ENCODE measurements around the gene GORASP2. TPM values are rescaled to one million over a fixed set of nuclear protein-coding genes. Genes with fewer than 3 reads are reported as not detected.

Gene GORASP2
- total RNA-seq, 1 experiment from 2014 or later = 143 TPM

GRCh38 chr2:170975127-170975942 is 46.3 kb downstream of the GORASP2 start:
- H3K27ac Mint-ChIP-seq (ENCODE audit: unreplicated experiment) = no peak overlapping the region
- DNase-seq = no peak
- H3K4me1 Mint-ChIP-seq (ENCODE audit: low read depth, unreplicated experiment) = peaks cover 7% of the 10 kb centered on the region
- Histone ChIP-seq H3K27me3 (replicated peaks; ENCODE audit: control insufficient read depth, insufficient read depth, low read length) (no peaks in the 10 kb centered on the region), H3K36me3 (ENCODE audit: control insufficient read depth, insufficient read depth, low read length) (no peaks in the 10 kb centered on the region), H3K4me1 (peaks cover 29% of the 10 kb centered on the region), H3K4me3 (ENCODE audit: low read depth, low read length) (no peak overlapping the region), H3K9me3 (no peaks in the 10 kb centered on the region)
- BruUV-seq (replicated peaks) = no TSS peak
- no peak for TF ChIP-seq CTCF (IDR thresholded peaks at IDR 0.05; ENCODE audit: insufficient read depth in 1 of 2, low read depth in 1 of 2, low read length in 1 of 2, severe bottlenecking in 1 of 2, unreplicated experiment in 1 of 2)
- ChIA-PET POLR2A (no interaction called here), CTCF (interaction anchor here (3.8 kb wide), 1 partner anchor 441 kb away, joined by 32 read pairs; no protein-coding TSS in a partner anchor)
- no peaks in the 10 kb centered on the region for H3K27me3 Mint-ChIP-seq (ENCODE audit: insufficient read depth, unreplicated experiment)
- no peak overlapping the region for H3K4me3 Mint-ChIP-seq (ENCODE audit: unreplicated experiment)
- no peaks in the 10 kb centered on the region for H3K9me3 Mint-ChIP-seq (ENCODE audit: unreplicated experiment)
- peaks cover 27% of the 10 kb centered on the region for H3K36me3 Mint-ChIP-seq (ENCODE audit: insufficient read depth, unreplicated experiment)
- intact Hi-C loops (cut with micrococcal nuclease; ENCODE audit: unreplicated experiment) = loop anchor here (10.0 kb wide), 1 partner anchor 269 kb away; no protein-coding TSS in a partner anchor

GRCh38 chr2:170975943-170976270 is 46.9 kb downstream of the GORASP2 start:
- H3K4me1 ChIP-seq = peaks cover 29% of the 10 kb centered on the region
- no peak for DNase-seq
- H3K27me3 Mint-ChIP-seq (ENCODE audit: insufficient read depth, unreplicated experiment) = no peaks in the 10 kb centered on the region
- intact Hi-C loops (cut with micrococcal nuclease; ENCODE audit: unreplicated experiment) = loop anchor here (10.0 kb wide), 1 partner anchor 269 kb away; no protein-coding TSS in a partner anchor
- no peaks in the 10 kb centered on the region for H3K27me3 ChIP-seq (replicated peaks; ENCODE audit: control insufficient read depth, insufficient read depth, low read length)
- POLR2A ChIA-PET = no interaction called here
- H3K36me3 Mint-ChIP-seq (ENCODE audit: insufficient read depth, unreplicated experiment) = peaks cover 27% of the 10 kb centered on the region
- H3K9me3 ChIP-seq = no peaks in the 10 kb centered on the region
- no peaks in the 10 kb centered on the region for H3K36me3 ChIP-seq (ENCODE audit: control insufficient read depth, insufficient read depth, low read length)
- no peak overlapping the region for H3K27ac Mint-ChIP-seq (ENCODE audit: unreplicated experiment)
- H3K9me3 Mint-ChIP-seq (ENCODE audit: unreplicated experiment) = no peaks in the 10 kb centered on the region
- BruUV-seq (replicated peaks) = no TSS peak
- no peak overlapping the region for H3K4me3 ChIP-seq (ENCODE audit: low read depth, low read length)
- CTCF ChIA-PET = no interaction called here
- TF ChIP-seq CTCF (IDR thresholded peaks at IDR 0.05; ENCODE audit: insufficient read depth in 1 of 2, low read depth in 1 of 2, low read length in 1 of 2, severe bottlenecking in 1 of 2, unreplicated experiment in 1 of 2) = no peak
- H3K4me1 Mint-ChIP-seq (ENCODE audit: low read depth, unreplicated experiment) = peaks cover 7% of the 10 kb centered on the region
- no peak overlapping the region for H3K4me3 Mint-ChIP-seq (ENCODE audit: unreplicated experiment)

- no peaks in the 10 kb centered on the region for H3K36me3 ChIP-seq (ENCODE audit: control insufficient read depth, insufficient read depth, low read length)
- H3K4me3 ChIP-seq (ENCODE audit: low read depth, low read length) = no peak overlapping the region
- intact Hi-C loops (cut with micrococcal nuclease; ENCODE audit: unreplicated experiment) = no loop called here
- H3K36me3 Mint-ChIP-seq (ENCODE audit: insufficient read depth, unreplicated experiment) = peaks cover 14% of the 10 kb centered on the region
- BruUV-seq (replicated peaks) = no TSS peak
- no peaks in the 10 kb centered on the region for H3K4me1 Mint-ChIP-seq (ENCODE audit: low read depth, unreplicated experiment)
- ChIA-PET POLR2A (no interaction called here), CTCF (no interaction called here)
- H3K27me3 Mint-ChIP-seq (ENCODE audit: insufficient read depth, unreplicated experiment) = no peaks in the 10 kb centered on the region
- H3K27me3 ChIP-seq (replicated peaks; ENCODE audit: control insufficient read depth, insufficient read depth, low read length) = no peaks in the 10 kb centered on the region
- H3K9me3 ChIP-seq = no peaks in the 10 kb centered on the region
- no peak overlapping the region for H3K4me3 Mint-ChIP-seq (ENCODE audit: unreplicated experiment)
- H3K27ac Mint-ChIP-seq (ENCODE audit: unreplicated experiment) = no peak overlapping the region
- no peak for DNase-seq
- H3K9me3 Mint-ChIP-seq (ENCODE audit: unreplicated experiment) = no peaks in the 10 kb centered on the region
- TF ChIP-seq CTCF (IDR thresholded peaks at IDR 0.05; ENCODE audit: insufficient read depth in 1 of 2, low read depth in 1 of 2, low read length in 1 of 2, severe bottlenecking in 1 of 2, unreplicated experiment in 1 of 2) = no peak
- H3K4me1 ChIP-seq = no peaks in the 10 kb centered on the region
These were observed 55.0 kb downstream of the GORASP2 start for GRCh38 chr2:170984079-170984478.

Data from Caco-2 (cell line).